ENCODE results near the gene SHC2. TPM values are rescaled to one million over a fixed set of nuclear protein-coding genes. Genes with fewer than 3 reads are reported as not detected.
"Not testable (repeated sequence)": the region's sequence is repeated elsewhere in the genome, so short reads cannot be mapped to it uniquely, and the experiment has no call there.

Gene SHC2
- total and polyA plus RNA-seq, 9 donors = 0.62 to 40.7 (median 15.4) TPM

DNA sequence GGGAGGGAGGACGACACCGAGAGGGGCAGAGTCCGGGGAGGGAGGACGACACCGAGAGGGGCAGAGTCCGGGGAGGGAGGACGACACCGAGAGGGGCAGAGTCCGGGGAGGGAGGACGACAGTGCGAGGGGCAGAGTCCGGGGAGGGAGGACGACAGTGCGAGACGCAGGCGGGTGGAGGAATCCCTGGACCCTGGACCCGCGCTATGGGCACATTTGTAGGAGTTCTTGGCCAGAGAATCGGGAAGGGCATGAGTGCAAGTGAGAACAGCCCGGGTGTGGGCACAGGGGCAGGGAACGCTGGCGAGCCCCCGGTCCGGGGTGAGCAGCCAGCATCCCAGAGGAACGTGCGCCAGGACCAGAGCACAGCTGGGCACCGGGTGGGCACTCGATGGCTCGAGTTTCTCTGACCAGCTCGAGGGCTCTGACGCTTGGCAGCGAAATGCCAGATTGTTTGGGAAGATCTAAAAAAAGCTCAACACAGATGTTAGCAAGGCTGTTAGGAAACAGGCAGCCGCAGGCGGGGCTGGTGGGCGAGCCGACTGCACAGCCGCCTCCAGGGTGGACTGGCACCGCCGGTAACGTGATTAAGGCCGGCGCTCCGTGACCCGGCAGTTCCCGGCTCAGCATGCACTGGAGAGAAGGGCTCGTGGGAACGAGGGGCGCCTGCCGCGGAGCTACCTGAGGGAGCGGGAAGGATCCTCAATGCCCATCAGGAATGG is 33.9 kb downstream of the SHC2 start:
- TF ChIP-seq POLR2A (IDR thresholded peaks at IDR 0.05) = no peak
- no peak for TF ChIP-seq EP300 (IDR thresholded peaks at IDR 0.05)
- TF ChIP-seq CTCF (IDR thresholded peaks at IDR 0.05) = no peak

DNA sequence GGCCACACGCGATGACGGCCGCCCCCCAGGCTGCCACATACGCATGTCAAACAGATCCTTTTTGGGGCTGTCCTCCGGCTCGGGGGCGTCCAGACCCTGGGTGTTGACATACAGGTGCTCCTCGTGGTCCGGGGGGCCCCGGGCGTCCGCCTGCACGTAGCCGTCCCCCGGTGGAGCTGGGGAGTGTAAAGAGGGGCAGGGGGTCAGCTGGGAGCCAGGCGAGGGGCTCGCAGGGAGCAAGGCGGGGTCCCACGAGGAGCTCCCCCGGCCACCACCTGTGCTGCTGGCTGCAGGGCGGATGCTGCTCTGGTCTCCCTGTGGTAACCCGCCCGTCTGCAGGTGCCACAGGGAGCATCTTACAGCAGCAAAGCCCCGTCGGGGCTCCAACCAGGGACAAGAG is 35.8 kb downstream of the SHC2 start:
- H3K4me3 ChIP-seq = no peak overlapping the region
- no peaks in the 10 kb centered on the region for H3K9me3 ChIP-seq
- TF ChIP-seq POLR2A (IDR thresholded peaks at IDR 0.05) (no peak), EP300 (IDR thresholded peaks at IDR 0.05) (no peak)
- no peaks in the 10 kb centered on the region for H3K27me3 ChIP-seq
- WGBS, 3 donors = 90 to 94% (median 90%) methylated on average over 26 of the region's 26 CpGs
- H3K27ac ChIP-seq = no peak overlapping the region
- no peak for DNase-seq
- H3K4me1 ChIP-seq (ENCODE audit: insufficient read depth) = no peaks in the 10 kb centered on the region
- no peaks in the 10 kb centered on the region for H3K36me3 ChIP-seq
- intact Hi-C loops (cut with DNase I) = no loop called here

More for the DNA sequence above, 33.9 kb downstream of the SHC2 start:
- intact Hi-C loops (cut with DNase I) = no loop called here
- H3K9me3 ChIP-seq = no peaks in the 10 kb centered on the region
- H3K4me1 ChIP-seq (ENCODE audit: insufficient read depth) = no peaks in the 10 kb centered on the region
- H3K36me3 ChIP-seq = no peaks in the 10 kb centered on the region
- no peak overlapping the region for H3K27ac ChIP-seq
- no peak overlapping the region for H3K4me3 ChIP-seq
- H3K27me3 ChIP-seq = no peaks in the 10 kb centered on the region
- DNase-seq = no peak
- 62 to 83% (median 64%) methylated on average over 47 to 48 of the region's 51 CpGs for WGBS, 3 donors

GRCh38 chr19:424546-424945 is 36.3 kb downstream of the SHC2 start:
- Histone ChIP-seq H3K4me1 (ENCODE audit: insufficient read depth) (no peaks in the 10 kb centered on the region), H3K9me3 (no peaks in the 10 kb centered on the region), H3K36me3 (no peaks in the 10 kb centered on the region), H3K4me3 (no peak overlapping the region), H3K27me3 (no peaks in the 10 kb centered on the region), H3K27ac (no peak overlapping the region)
- intact Hi-C loops (cut with DNase I) = no loop called here
- WGBS, 3 donors = 93 to 97% (median 95%) methylated on average over 15 of the region's 15 CpGs
- no peak for DNase-seq
- TF ChIP-seq POLR2A (IDR thresholded peaks at IDR 0.05) (no peak), EP300 (IDR thresholded peaks at IDR 0.05) (no peak), CTCF (IDR thresholded peaks at IDR 0.05) (no peak)

DNA sequence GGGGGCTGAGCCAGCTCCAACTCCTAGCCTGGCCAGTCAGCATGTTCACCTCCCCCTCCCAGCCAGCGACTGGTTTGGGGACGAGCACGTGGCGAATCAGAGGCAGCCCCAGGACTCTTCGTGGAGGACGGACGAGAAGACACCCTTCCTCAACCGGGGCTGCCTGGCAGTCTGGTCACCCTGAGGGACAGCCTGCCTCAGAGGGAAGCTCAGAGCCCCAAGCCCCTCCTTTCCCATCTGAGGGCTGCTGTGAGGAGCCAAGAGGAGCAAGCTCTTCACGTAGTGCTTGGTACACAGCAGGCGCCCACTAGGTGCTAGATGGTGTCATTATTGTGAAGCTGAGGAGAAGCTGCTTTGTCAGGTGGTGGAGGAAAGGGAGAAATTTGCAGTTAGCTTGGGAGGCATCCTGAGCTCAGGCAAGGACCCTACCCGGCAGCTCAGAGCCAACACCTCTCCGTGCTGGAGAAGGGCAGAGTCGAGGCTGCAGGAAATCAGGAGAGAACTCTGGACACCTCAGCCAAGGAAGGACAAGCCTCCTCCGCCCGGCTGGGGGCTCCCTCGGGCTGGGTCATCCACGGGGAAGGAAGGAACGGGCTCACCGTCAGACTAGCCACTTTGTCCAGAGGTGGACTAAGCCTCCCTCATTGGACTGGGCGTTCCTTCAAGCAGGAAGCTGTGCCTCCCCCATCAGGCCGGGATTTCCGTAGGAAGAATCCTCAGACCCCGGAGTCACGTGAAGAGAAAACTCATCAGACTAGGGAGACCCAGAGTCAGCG is 37.0 kb downstream of the SHC2 start:
- TF ChIP-seq EP300 (IDR thresholded peaks at IDR 0.05) (no peak), POLR2A (IDR thresholded peaks at IDR 0.05) (no peak), CTCF (IDR thresholded peaks at IDR 0.05) (no peak)
- DNase-seq = no peak
- Histone ChIP-seq H3K9me3 (no peaks in the 10 kb centered on the region), H3K4me3 (no peak overlapping the region), H3K4me1 (ENCODE audit: insufficient read depth) (no peaks in the 10 kb centered on the region), H3K36me3 (no peaks in the 10 kb centered on the region), H3K27ac (no peak overlapping the region), H3K27me3 (no peaks in the 10 kb centered on the region)
- 86 to 90% (median 89%) methylated on average over 25 of the region's 25 CpGs for WGBS, 3 donors
- intact Hi-C loops (cut with DNase I) = no loop called here

GRCh38 chr19:422917-423226 is 38.0 kb downstream of the SHC2 start:
- H3K27me3 ChIP-seq; H3K9me3 ChIP-seq; H3K4me1 ChIP-seq (ENCODE audit: insufficient read depth); H3K36me3 ChIP-seq; H3K27ac ChIP-seq; DNase-seq; intact Hi-C loops (cut with DNase I); H3K4me3 ChIP-seq: not testable (repeated sequence)
- WGBS, 3 donors = 83 to 87% (median 84%) methylated on average over 6 to 8 of the region's 9 CpGs
